Nephron progenitor cell (in vitro differentiated cells): ENCODE data around the gene CA5A.
A peak's percentile ranks its signal among the peaks of the same experiment; 100 is the strongest.

Experiments used
- DNase-seq: peaks from one replicate; pipeline ENCODE4 v3.0.0; 2021
- H3K27ac Mint-ChIP-seq: 2 replicates; pipeline ENCODE4 v1.8.0; 2021; ENCODE audit warnings: mild to moderate bottlenecking, moderate library complexity, mixed read lengths
- H3K27me3 Mint-ChIP-seq: 2 replicates; pipeline ENCODE4 v1.8.0; 2021; ENCODE audit warnings: mild to moderate bottlenecking, low read depth, mixed read lengths; ENCODE audit not compliant: poor library complexity
- H3K36me3 Mint-ChIP-seq: 2 replicates; pipeline ENCODE4 v1.8.0; 2021; ENCODE audit warnings: low read depth, mixed read lengths
- H3K4me1 Mint-ChIP-seq: 2 replicates; pipeline ENCODE4 v1.8.0; 2021; ENCODE audit warnings: mixed read lengths
- H3K4me3 Mint-ChIP-seq: 2 replicates; pipeline ENCODE4 v1.8.0; 2021; ENCODE audit warnings: mild to moderate bottlenecking, moderate library complexity, mixed read lengths
- H3K9me3 Mint-ChIP-seq: 2 replicates; pipeline ENCODE4 v1.8.0; 2021; ENCODE audit warnings: mild to moderate bottlenecking, moderate library complexity, mixed read lengths
- TF ChIP-seq, protein P1 (sequence below): fragments of 200-600 bp; sonication (generic); IDR thresholded peaks from 2 replicates; pipeline ENCODE4 v1.5.0; 2021; ENCODE audit warnings: antibody characterized with exemption

CA5A gene

DNA sequence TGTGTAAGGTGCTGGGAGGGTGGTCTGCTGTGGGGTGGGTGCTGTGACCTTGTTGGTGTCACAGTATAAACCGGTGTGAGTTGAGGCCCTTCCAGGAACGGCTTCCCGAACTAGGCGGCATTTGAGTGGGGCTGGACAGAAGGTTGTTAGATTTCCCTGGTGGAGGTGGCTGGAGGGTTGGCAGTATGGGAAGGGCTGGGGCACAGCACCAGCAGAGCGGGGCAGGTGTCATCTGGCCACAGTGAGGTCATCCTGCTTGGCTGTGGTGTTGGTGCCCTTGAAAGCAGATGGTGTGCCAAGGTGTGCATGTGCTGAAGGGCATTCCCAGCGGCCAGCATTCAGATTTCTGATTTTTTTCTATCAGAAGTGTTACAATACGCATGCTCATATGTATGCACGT, 43.0 kb upstream of the CA5A start:
- no peaks in the 10 kb centered on the region for H3K9me3 Mint-ChIP-seq
- no peak for DNase-seq
- TF ChIP-seq, protein P1, sequence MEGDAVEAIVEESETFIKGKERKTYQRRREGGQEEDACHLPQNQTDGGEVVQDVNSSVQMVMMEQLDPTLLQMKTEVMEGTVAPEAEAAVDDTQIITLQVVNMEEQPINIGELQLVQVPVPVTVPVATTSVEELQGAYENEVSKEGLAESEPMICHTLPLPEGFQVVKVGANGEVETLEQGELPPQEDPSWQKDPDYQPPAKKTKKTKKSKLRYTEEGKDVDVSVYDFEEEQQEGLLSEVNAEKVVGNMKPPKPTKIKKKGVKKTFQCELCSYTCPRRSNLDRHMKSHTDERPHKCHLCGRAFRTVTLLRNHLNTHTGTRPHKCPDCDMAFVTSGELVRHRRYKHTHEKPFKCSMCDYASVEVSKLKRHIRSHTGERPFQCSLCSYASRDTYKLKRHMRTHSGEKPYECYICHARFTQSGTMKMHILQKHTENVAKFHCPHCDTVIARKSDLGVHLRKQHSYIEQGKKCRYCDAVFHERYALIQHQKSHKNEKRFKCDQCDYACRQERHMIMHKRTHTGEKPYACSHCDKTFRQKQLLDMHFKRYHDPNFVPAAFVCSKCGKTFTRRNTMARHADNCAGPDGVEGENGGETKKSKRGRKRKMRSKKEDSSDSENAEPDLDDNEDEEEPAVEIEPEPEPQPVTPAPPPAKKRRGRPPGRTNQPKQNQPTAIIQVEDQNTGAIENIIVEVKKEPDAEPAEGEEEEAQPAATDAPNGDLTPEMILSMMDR, result no peak
- H3K4me1 Mint-ChIP-seq, result peaks cover 23% of the 10 kb centered on the region
- peak overlapping the region; percentile 42 for H3K27ac Mint-ChIP-seq
- no peaks in the 10 kb centered on the region for H3K27me3 Mint-ChIP-seq
- peaks cover 50% of the 10 kb centered on the region for H3K36me3 Mint-ChIP-seq
- no peak overlapping the region for H3K4me3 Mint-ChIP-seq

DNA sequence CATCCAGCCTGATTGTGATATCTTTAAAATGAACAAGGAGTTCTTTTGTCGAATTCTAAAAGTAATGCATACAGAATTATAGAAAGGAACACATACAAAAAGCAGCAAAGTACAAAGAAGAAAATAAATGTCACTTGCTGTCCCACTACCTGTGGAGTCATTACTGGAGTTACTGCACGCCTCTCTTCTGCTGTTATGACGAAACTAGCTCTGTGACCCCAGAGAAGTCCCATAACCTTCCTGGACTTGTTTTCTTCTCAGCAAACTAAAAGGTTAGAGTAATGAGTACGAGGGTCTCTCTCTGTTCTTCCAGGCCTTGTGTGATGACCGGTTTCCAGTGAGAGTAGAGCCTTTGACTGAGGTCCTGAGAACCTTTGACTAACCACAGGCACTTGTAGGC, 41.8 kb upstream of the CA5A start:
- Mint-ChIP-seq H3K4me1 (peaks cover 20% of the 10 kb centered on the region), H3K36me3 (peaks cover 54% of the 10 kb centered on the region), H3K27ac (no peak overlapping the region), H3K27me3 (no peaks in the 10 kb centered on the region), H3K4me3 (no peak overlapping the region), H3K9me3 (peaks cover 4% of the 10 kb centered on the region)
- TF ChIP-seq, protein P1, result no peak
- no peak for DNase-seq

DNA sequence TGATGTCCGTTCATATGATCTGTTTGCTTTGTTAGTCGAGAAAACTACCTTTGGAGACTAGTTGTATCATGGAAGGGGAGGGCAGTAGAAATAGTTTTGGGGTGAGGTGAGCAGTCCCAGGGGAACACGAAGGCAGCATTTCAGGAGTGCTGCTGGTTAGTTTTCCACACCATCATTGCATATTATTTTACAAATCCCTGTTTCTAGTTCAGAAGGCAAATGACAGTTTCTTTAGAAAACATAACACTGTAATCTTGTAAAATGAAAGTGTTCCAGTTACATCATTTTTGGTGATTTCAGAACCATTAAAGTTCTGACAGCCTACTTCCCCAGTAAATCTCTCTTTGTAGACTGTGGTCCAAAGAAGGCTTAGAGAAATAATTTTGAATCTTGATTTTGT, 40.3 kb upstream of the CA5A start:
- TF ChIP-seq, protein P1, result no peak
- no peak for DNase-seq
- Mint-ChIP-seq H3K27me3 (no peaks in the 10 kb centered on the region), H3K36me3 (peaks cover 58% of the 10 kb centered on the region), H3K4me1 (peaks cover 16% of the 10 kb centered on the region), H3K9me3 (peaks cover 19% of the 10 kb centered on the region), H3K27ac (no peak overlapping the region), H3K4me3 (no peak overlapping the region)

DNA sequence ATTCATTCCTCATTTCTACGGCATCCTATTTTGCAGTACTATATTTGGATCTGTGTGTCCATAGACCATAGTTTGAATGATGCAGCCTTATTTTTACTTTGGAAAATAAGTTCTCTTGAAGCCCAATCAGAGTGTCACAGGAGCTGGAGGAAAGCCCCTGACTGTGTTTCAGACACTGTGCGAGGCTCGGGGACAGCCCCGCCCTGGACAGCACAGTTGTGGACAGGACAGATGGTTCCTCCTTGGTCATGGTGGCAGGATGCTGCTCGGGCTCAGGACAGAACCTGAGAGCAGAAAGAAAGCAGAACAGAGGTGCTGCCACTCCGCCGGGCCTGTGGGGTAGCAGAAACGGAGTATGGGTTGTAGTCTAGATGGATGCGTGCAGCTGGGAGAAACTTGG, 37.8 kb upstream of the CA5A start:
- peaks cover 11% of the 10 kb centered on the region for H3K4me1 Mint-ChIP-seq
- peaks cover 42% of the 10 kb centered on the region for H3K9me3 Mint-ChIP-seq
- TF ChIP-seq, protein P1, result no peak
- no peak for DNase-seq
- no peaks in the 10 kb centered on the region for H3K27me3 Mint-ChIP-seq
- peak overlapping the region; percentile 97 for H3K27ac Mint-ChIP-seq
- H3K4me3 Mint-ChIP-seq, result no peak overlapping the region
- H3K36me3 Mint-ChIP-seq, result peaks cover 81% of the 10 kb centered on the region

DNA sequence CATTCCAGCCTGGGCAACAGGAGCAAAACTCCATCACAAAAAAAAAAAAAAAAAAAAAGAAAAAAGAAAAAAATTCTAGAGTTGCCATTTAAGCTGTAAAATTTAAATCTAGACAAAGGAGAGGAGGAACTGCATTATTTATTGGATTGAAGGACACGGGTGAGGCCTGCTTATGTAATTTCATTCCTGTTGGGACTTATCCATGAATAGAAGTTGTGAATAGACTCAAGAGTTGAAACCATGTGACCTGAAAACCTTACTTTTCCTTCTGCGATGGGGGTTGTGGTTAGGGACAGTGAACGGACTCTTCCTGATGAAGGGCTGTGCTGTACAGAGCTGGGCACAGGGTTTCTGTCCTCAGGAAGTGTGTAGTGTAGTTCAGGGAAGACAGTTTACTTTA, 37.4 kb upstream of the CA5A start:
- peak overlapping the region; percentile 48 for H3K27ac Mint-ChIP-seq
- H3K27me3 Mint-ChIP-seq, result no peaks in the 10 kb centered on the region
- H3K4me1 Mint-ChIP-seq, result peaks cover 15% of the 10 kb centered on the region
- TF ChIP-seq, protein P1, result no peak
- no peak overlapping the region for H3K4me3 Mint-ChIP-seq
- H3K9me3 Mint-ChIP-seq, result peaks cover 46% of the 10 kb centered on the region
- no peak for DNase-seq
- peaks cover 81% of the 10 kb centered on the region for H3K36me3 Mint-ChIP-seq

DNA sequence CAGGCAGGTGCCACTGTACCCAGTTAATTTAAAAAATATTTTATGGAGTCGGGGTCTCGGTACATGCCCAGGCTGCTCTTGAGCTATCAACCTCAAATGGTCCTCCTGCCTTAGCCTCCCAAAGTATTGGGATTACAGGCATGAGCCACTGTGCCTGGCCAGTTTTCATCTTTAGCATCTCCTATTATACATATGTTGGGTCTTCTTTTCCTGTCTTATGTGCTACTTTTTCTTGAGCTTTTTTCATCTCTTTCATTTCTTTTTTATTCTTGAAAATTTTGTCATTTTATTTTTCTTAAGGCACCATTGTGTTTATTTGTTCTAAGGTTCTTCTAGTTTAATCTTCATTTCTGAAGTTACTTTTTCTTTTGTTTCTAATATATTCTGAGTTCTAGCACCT, 35.6 kb upstream of the CA5A start:
- Mint-ChIP-seq H3K36me3 (peaks cover 82% of the 10 kb centered on the region), H3K9me3 (peaks cover 49% of the 10 kb centered on the region), H3K4me3 (no peak overlapping the region), H3K4me1 (peaks cover 21% of the 10 kb centered on the region), H3K27me3 (no peaks in the 10 kb centered on the region), H3K27ac (no peak overlapping the region)
- TF ChIP-seq, protein P1, result no peak
- DNase-seq, result no peak
